OCI-LY1 (cell line): ENCODE results near the gene TRIM60.

ENCODE experiments used
- EZH2 ChIP-seq: fragments of 200-600 bp; sonication (generic), shearing (Covaris generic); IDR thresholded peaks from 2 replicates; pipeline ENCODE4 v1.8.0; 2017; ENCODE audit warnings: borderline replicate concordance, mixed run types, mild to moderate bottlenecking, antibody characterized with exemption, low read length, moderate library complexity, mixed read lengths
- TF ChIP-seq, protein P1 (sequence below): fragments of 200-600 bp; sonication (generic), shearing (Covaris generic); IDR thresholded peaks from 2 replicates; pipeline ENCODE4 v1.5.1; 2017; ENCODE audit warnings: mild to moderate bottlenecking, antibody characterized with exemption, low read length, moderate library complexity, mixed read lengths

DNA sequence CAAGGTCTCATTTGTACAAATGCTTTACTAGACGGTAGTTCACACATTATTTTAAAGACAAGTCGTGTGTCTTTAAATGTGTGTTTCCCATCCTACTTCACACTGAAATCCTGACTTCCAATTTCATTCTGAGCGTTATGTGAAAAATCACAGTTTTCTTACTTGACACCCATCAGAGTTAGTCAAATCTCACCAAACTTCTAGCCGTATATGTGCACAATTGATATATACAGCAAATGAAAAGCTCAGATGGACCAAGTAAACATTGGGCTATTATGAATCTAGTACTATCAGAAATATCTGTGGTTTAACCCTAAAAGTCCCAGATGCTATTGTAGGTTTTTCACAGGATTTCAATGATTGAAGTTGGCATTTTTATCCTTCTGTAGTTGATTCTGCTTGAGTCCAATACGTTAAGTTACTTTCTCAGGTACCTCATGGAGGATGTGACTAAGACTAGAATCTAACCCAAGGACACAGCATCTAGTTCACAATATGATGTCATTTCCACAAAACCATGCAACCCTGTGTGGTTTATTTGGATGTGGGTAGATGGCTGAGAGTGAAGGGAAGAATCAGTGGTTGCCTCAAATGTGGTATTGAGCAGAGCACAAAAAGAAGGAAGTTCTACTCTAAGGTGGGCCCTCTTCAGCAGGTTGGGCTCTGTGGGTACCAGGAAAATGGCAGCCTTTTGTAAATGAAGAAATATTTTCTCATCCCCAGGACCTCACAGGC, 22.1 kb upstream of the TRIM60 start:
- TF ChIP-seq, protein P1, sequence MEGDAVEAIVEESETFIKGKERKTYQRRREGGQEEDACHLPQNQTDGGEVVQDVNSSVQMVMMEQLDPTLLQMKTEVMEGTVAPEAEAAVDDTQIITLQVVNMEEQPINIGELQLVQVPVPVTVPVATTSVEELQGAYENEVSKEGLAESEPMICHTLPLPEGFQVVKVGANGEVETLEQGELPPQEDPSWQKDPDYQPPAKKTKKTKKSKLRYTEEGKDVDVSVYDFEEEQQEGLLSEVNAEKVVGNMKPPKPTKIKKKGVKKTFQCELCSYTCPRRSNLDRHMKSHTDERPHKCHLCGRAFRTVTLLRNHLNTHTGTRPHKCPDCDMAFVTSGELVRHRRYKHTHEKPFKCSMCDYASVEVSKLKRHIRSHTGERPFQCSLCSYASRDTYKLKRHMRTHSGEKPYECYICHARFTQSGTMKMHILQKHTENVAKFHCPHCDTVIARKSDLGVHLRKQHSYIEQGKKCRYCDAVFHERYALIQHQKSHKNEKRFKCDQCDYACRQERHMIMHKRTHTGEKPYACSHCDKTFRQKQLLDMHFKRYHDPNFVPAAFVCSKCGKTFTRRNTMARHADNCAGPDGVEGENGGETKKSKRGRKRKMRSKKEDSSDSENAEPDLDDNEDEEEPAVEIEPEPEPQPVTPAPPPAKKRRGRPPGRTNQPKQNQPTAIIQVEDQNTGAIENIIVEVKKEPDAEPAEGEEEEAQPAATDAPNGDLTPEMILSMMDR: no peak
- TF ChIP-seq EZH2: no peak
